ENCODE data around the gene SNX24. TPM values are rescaled to one million over a fixed set of nuclear protein-coding genes. Genes with fewer than 3 reads are reported as not detected.
A peak's percentile ranks its signal among the peaks of the same experiment; 100 is the strongest.

Gene SNX24
- total and polyA plus RNA-seq, 2 experiments from 2014 or later = 18.0 to 27.5 TPM

DNA sequence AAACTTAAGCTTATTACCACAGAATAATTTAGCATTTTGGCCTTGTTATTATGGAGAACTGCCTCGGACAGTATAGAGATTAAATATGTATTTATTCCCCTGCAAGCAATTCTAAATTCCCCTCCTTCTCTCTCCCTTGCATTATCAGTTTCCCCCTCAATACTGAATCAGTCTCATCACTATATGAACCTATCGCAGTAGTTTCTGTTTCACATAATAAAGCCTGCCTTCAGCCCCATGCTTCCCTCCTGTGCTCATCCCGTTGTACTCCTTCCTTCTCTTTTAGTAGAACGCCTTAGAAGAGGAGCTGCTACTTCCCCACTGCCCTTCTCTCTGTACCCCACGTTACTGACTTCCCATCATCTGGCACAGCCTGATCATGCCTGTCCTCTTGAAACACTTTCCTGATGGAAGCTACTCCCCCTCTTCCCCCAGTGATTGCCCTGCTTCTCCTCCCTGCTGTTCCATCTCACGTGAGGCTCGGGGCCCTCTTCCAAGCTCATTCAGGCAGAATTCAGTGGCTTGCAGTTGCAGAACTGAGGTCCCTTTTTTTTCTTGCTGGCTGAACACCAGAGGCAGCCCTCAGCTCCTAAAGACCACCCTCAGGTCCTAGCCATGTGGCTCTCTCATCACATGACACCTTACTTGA is 97.8 kb downstream of the SNX24 start:
- H3K4me3 Mint-ChIP-seq = no peak overlapping the region
- H3K36me3 ChIP-seq (ENCODE audit: insufficient read depth) = no peaks in the 10 kb centered on the region
- H3K4me1 Mint-ChIP-seq = peaks cover 20% of the 10 kb centered on the region
- no peaks in the 10 kb centered on the region for H3K27me3 ChIP-seq (ENCODE audit: insufficient read depth)
- H3K36me3 Mint-ChIP-seq (ENCODE audit: low read depth) = no peaks in the 10 kb centered on the region
- H4K20me1 ChIP-seq (replicated peaks; ENCODE audit: insufficient read depth) = no peaks in the 10 kb centered on the region
- no peak overlapping the region for H3K4me3 ChIP-seq
- H3K27ac Mint-ChIP-seq = no peak overlapping the region
- H3K9me3 Mint-ChIP-seq = no peaks in the 10 kb centered on the region
- ATAC-seq (peak; percentile 54; the same call in 2 of the 3 replicates), DNase-seq (ENCODE audit: low spot score) (no peak)
- peaks cover 11% of the 10 kb centered on the region; the same call in 1 of the 2 replicates for H3K4me1 ChIP-seq (ENCODE audit: insufficient read depth)
- no peaks in the 10 kb centered on the region for H3F3A ChIP-seq (replicated peaks; ENCODE audit: low read depth)
- TF ChIP-seq, protein P1, sequence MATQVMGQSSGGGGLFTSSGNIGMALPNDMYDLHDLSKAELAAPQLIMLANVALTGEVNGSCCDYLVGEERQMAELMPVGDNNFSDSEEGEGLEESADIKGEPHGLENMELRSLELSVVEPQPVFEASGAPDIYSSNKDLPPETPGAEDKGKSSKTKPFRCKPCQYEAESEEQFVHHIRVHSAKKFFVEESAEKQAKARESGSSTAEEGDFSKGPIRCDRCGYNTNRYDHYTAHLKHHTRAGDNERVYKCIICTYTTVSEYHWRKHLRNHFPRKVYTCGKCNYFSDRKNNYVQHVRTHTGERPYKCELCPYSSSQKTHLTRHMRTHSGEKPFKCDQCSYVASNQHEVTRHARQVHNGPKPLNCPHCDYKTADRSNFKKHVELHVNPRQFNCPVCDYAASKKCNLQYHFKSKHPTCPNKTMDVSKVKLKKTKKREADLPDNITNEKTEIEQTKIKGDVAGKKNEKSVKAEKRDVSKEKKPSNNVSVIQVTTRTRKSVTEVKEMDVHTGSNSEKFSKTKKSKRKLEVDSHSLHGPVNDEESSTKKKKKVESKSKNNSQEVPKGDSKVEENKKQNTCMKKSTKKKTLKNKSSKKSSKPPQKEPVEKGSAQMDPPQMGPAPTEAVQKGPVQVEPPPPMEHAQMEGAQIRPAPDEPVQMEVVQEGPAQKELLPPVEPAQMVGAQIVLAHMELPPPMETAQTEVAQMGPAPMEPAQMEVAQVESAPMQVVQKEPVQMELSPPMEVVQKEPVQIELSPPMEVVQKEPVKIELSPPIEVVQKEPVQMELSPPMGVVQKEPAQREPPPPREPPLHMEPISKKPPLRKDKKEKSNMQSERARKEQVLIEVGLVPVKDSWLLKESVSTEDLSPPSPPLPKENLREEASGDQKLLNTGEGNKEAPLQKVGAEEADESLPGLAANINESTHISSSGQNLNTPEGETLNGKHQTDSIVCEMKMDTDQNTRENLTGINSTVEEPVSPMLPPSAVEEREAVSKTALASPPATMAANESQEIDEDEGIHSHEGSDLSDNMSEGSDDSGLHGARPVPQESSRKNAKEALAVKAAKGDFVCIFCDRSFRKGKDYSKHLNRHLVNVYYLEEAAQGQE (IDR thresholded peaks at IDR 0.05; ENCODE audit: unreplicated experiment) = no peak
- TF ChIP-seq EZH2 (IDR thresholded peaks at IDR 0.05; ENCODE audit: low read depth, unreplicated experiment) (no peak), EZH2phosphoT487 (IDR thresholded peaks at IDR 0.05; ENCODE audit: unreplicated experiment) (no peak), NANOG (IDR thresholded peaks at IDR 0.05; ENCODE audit: borderline replicate concordance) (no peak), JUNB (IDR thresholded peaks at IDR 0.05; ENCODE audit: unreplicated experiment) (no peak), STAT1 (IDR thresholded peaks at IDR 0.05; ENCODE audit: unreplicated experiment) (no peak), POLR2AphosphoS5 (IDR thresholded peaks at IDR 0.05; ENCODE audit: low read depth) (no peak), ZNF331 (CRISPR knock-in tag; IDR thresholded peaks at IDR 0.05; ENCODE audit: low read depth) (no peak)
- TF ChIP-seq, protein P2, sequence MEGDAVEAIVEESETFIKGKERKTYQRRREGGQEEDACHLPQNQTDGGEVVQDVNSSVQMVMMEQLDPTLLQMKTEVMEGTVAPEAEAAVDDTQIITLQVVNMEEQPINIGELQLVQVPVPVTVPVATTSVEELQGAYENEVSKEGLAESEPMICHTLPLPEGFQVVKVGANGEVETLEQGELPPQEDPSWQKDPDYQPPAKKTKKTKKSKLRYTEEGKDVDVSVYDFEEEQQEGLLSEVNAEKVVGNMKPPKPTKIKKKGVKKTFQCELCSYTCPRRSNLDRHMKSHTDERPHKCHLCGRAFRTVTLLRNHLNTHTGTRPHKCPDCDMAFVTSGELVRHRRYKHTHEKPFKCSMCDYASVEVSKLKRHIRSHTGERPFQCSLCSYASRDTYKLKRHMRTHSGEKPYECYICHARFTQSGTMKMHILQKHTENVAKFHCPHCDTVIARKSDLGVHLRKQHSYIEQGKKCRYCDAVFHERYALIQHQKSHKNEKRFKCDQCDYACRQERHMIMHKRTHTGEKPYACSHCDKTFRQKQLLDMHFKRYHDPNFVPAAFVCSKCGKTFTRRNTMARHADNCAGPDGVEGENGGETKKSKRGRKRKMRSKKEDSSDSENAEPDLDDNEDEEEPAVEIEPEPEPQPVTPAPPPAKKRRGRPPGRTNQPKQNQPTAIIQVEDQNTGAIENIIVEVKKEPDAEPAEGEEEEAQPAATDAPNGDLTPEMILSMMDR (conservative IDR thresholded peaks at IDR 0.05; ENCODE audit: low read depth in 2 of 2) = no peak
- TF ChIP-seq, protein P3, sequence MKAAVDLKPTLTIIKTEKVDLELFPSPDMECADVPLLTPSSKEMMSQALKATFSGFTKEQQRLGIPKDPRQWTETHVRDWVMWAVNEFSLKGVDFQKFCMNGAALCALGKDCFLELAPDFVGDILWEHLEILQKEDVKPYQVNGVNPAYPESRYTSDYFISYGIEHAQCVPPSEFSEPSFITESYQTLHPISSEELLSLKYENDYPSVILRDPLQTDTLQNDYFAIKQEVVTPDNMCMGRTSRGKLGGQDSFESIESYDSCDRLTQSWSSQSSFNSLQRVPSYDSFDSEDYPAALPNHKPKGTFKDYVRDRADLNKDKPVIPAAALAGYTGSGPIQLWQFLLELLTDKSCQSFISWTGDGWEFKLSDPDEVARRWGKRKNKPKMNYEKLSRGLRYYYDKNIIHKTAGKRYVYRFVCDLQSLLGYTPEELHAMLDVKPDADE (IDR thresholded peaks at IDR 0.05) = no peak
- TF ChIP-seq, protein P4, sequence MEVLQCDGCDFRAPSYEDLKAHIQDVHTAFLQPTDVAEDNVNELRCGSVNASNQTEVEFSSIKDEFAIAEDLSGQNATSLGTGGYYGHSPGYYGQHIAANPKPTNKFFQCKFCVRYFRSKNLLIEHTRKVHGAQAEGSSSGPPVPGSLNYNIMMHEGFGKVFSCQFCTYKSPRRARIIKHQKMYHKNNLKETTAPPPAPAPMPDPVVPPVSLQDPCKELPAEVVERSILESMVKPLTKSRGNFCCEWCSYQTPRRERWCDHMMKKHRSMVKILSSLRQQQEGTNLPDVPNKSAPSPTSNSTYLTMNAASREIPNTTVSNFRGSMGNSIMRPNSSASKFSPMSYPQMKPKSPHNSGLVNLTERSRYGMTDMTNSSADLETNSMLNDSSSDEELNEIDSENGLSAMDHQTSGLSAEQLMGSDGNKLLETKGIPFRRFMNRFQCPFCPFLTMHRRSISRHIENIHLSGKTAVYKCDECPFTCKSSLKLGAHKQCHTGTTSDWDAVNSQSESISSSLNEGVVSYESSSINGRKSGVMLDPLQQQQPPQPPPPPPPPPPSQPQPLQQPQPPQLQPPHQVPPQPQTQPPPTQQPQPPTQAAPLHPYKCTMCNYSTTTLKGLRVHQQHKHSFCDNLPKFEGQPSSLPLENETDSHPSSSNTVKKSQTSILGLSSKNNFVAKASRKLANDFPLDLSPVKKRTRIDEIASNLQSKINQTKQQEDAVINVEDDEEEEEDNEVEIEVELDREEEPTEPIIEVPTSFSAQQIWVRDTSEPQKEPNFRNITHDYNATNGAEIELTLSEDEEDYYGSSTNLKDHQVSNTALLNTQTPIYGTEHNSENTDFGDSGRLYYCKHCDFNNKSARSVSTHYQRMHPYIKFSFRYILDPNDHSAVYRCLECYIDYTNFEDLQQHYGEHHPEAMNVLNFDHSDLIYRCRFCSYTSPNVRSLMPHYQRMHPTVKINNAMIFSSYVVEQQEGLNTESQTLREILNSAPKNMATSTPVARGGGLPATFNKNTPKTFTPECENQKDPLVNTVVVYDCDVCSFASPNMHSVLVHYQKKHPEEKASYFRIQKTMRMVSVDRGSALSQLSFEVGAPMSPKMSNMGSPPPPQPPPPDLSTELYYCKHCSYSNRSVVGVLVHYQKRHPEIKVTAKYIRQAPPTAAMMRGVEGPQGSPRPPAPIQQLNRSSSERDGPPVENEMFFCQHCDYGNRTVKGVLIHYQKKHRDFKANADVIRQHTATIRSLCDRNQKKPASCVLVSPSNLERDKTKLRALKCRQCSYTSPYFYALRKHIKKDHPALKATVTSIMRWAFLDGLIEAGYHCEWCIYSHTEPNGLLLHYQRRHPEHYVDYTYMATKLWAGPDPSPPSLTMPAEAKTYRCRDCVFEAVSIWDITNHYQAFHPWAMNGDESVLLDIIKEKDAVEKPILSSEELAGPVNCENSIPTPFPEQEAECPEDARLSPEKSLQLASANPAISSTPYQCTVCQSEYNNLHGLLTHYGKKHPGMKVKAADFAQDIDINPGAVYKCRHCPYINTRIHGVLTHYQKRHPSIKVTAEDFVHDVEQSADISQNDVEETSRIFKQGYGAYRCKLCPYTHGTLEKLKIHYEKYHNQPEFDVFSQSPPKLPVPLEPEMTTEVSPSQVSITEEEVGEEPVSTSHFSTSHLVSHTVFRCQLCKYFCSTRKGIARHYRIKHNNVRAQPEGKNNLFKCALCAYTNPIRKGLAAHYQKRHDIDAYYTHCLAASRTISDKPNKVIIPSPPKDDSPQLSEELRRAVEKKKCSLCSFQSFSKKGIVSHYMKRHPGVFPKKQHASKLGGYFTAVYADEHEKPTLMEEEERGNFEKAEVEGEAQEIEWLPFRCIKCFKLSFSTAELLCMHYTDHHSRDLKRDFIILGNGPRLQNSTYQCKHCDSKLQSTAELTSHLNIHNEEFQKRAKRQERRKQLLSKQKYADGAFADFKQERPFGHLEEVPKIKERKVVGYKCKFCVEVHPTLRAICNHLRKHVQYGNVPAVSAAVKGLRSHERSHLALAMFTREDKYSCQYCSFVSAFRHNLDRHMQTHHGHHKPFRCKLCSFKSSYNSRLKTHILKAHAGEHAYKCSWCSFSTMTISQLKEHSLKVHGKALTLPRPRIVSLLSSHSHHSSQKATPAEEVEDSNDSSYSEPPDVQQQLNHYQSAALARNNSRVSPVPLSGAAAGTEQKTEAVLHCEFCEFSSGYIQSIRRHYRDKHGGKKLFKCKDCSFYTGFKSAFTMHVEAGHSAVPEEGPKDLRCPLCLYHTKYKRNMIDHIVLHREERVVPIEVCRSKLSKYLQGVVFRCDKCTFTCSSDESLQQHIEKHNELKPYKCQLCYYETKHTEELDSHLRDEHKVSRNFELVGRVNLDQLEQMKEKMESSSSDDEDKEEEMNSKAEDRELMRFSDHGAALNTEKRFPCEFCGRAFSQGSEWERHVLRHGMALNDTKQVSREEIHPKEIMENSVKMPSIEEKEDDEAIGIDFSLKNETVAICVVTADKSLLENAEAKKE (CRISPR knock-in tag; IDR thresholded peaks at IDR 0.05) = no peak
- H3K27me3 Mint-ChIP-seq (ENCODE audit: insufficient read depth, low read depth, poor library complexity) = no peaks in the 10 kb centered on the region
- no peaks in the 10 kb centered on the region for H3K9me2 ChIP-seq (ENCODE audit: insufficient read depth)
- H3K79me2 ChIP-seq (replicated peaks; ENCODE audit: insufficient read depth) = no peaks in the 10 kb centered on the region
- H2AFZ ChIP-seq = no peak overlapping the region
- H3K27ac ChIP-seq (ENCODE audit: low read depth) = no peak overlapping the region
- H3K4me2 ChIP-seq = no peak overlapping the region

Data from GM23338 (cell line).